SK-N-MC (cell line): ENCODE results near the gene S100G.

ENCODE experiments used
- DNase-seq: peaks from one replicate; pipeline ENCODE4 v3.0.0-alpha.2; 2011; ENCODE audit warnings: low read depth, low spot score
- H3K27ac ChIP-seq: fragments of 200-600 bp; sonication (generic); 2 replicates; pipeline ENCODE4 v1.5.1; 2016; ENCODE audit warnings: mixed run types
- H3K36me3 ChIP-seq: fragments of 200-600 bp; sonication (generic); 2 replicates; pipeline ENCODE4 v1.6.1; 2017; ENCODE audit warnings: antibody characterized with exemption, low read length, mixed read lengths; ENCODE audit not compliant: insufficient read depth
- H3K4me3 ChIP-seq: fragments of 200-600 bp; sonication (generic); 2 replicates; pipeline ENCODE4 v1.5.1; 2016
- H3K9ac ChIP-seq: fragments of 200-600 bp; sonication (generic); 2 replicates; pipeline ENCODE4 v1.8.0; 2017; ENCODE audit warnings: mixed run types, mixed read lengths; ENCODE audit not compliant: insufficient read length
- H3K9me3 ChIP-seq: fragments of 200-600 bp; sonication (generic); 2 replicates; pipeline ENCODE4 v1.6.1; 2017; ENCODE audit warnings: low read depth, mild to moderate bottlenecking, antibody characterized with exemption, low read length, moderate library complexity, mixed read lengths
- EZH2 ChIP-seq: fragments of 200-600 bp; sonication (generic); IDR thresholded peaks from one replicate; pipeline ENCODE4 v1.6.1; 2017; ENCODE audit warnings: antibody characterized with exemption
- FOXP2 ChIP-seq: optimal IDR thresholded peaks from 2 replicates; pipeline ENCODE3; 2011; ENCODE audit warnings: mild to moderate bottlenecking, moderate library complexity; ENCODE audit not compliant: insufficient read depth; ENCODE audit errors: extremely low read length, control extremely low read depth
- POLR2AphosphoS5 ChIP-seq: IDR thresholded peaks from 2 replicates; pipeline ENCODE4 v1.6.1; 2012; ENCODE audit warnings: mild to moderate bottlenecking, low read depth, low read length, borderline replicate concordance

The S100G gene

GRCh38 chrX:16658284-16658683 is 8.3 kb downstream of the S100G start:
- Histone ChIP-seq H3K27ac (no peak overlapping the region), H3K36me3 (no peaks in the 10 kb centered on the region), H3K9me3 (no peaks in the 10 kb centered on the region), H3K4me3 (no peak overlapping the region), H3K9ac (no peak overlapping the region)
- DNase-seq = no peak
- no peak for TF ChIP-seq FOXP2
- no peak for TF ChIP-seq POLR2AphosphoS5
- no peak for TF ChIP-seq EZH2

- Histone ChIP-seq H3K9ac (no peak overlapping the region), H3K4me3 (no peak overlapping the region), H3K9me3 (no peaks in the 10 kb centered on the region), H3K27ac (no peak overlapping the region), H3K36me3 (no peaks in the 10 kb centered on the region)
- TF ChIP-seq EZH2 (no peak), POLR2AphosphoS5 (no peak), FOXP2 (no peak)
- no peak for DNase-seq
Measured at GRCh38 chrX:16659321-16659720, 9.4 kb downstream of the S100G start.

DNA sequence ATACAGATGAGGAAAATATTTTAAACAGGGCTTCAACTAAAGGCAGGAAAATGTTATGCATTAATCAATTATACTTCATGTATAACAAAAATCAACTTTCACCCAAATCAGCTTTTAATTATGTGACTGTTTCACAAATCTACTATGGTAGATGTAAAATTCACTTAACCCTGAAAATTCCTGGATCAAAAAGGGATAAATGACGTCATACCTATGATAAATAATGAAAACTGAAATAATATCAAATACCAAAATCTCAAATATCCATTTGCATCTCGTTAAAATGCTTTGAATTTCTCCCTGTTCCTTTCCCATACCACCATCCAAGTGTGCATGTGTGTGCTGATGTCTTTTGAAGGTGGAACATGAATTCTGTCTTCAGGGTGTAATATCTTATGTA is 11.5 kb downstream of the S100G start:
- H3K9me3 ChIP-seq = no peaks in the 10 kb centered on the region
- no peak overlapping the region for H3K9ac ChIP-seq
- TF ChIP-seq EZH2 (no peak), FOXP2 (no peak), POLR2AphosphoS5 (no peak)
- no peak overlapping the region for H3K4me3 ChIP-seq
- H3K27ac ChIP-seq = no peak overlapping the region
- no peak for DNase-seq
- H3K36me3 ChIP-seq = no peaks in the 10 kb centered on the region

DNA sequence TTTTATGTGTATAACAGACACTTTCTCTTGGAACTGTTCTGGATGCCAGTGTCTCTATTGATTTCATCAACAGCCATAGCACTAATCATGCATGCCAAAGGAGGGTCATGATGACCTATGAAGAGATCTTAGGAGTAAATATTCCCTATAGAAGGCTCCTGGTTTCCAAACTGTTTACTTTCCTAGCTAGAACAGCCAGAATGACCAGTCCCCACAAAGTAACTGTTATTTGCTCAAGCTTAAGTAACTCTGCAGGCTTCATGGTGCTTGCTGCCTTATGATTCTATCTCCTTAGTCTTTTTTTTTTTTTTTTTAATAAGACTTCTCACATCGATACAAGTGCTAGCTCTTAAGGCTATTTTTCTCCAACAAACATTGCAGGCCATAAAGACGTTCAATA is 12.4 kb downstream of the S100G start:
- DNase-seq = no peak
- Histone ChIP-seq H3K36me3 (no peaks in the 10 kb centered on the region), H3K9me3 (no peaks in the 10 kb centered on the region)

DNA sequence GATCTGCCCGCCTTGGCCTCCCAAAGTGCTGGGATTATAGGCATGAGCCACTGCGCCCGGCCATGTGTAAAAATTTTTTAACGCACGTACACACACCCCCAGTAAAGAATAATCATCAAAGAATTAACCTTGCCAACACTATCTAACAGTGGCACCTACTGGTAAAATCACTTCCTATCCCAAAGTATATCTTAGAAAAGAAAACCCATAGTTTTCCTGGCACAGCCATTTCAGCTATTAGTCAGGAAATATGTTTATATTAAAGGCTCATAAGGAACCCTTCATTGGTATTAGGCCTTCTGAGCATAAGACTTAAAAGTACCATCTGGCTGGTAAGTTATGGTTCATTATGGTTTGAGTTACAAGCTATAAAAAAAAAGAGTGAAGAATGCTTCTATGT is 14.1 kb downstream of the S100G start:
- DNase-seq = no peak
- no peak overlapping the region for H3K4me3 ChIP-seq
- no peaks in the 10 kb centered on the region for H3K9me3 ChIP-seq
- TF ChIP-seq EZH2 = no peak
- no peak for TF ChIP-seq POLR2AphosphoS5
- no peak for TF ChIP-seq FOXP2
- no peaks in the 10 kb centered on the region for H3K36me3 ChIP-seq
- no peak overlapping the region for H3K27ac ChIP-seq
- H3K9ac ChIP-seq = no peak overlapping the region

More for the DNA sequence above, 12.4 kb downstream of the S100G start:
- no peak overlapping the region for H3K4me3 ChIP-seq
- H3K27ac ChIP-seq = no peak overlapping the region
- no peak for TF ChIP-seq FOXP2
- no peak for TF ChIP-seq EZH2
- TF ChIP-seq POLR2AphosphoS5 = no peak
- no peak overlapping the region for H3K9ac ChIP-seq

DNA sequence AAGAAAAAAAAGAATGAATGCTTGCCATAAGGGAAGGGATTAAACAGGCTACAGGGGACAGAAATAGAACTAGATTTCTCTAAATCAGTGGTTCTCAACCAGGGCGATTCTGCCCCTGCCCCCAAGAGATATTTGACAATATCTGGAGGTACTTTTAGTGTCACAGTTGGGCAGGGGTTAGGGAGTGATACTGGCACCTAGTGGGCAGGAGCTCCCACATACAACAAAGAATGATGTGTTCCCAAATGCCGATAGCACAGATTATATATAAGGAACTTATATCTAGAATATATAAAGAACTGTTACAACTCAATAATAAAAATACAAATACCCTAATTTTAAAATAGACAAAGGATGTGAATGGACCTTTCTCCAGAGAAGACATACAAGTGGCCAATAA is 14.7 kb downstream of the S100G start:
- TF ChIP-seq POLR2AphosphoS5 = no peak
- no peak for TF ChIP-seq FOXP2
- no peak for TF ChIP-seq EZH2
- Histone ChIP-seq H3K4me3 (no peak overlapping the region), H3K9me3 (no peaks in the 10 kb centered on the region), H3K36me3 (no peaks in the 10 kb centered on the region), H3K9ac (no peak overlapping the region), H3K27ac (no peak overlapping the region)
- DNase-seq = no peak

DNA sequence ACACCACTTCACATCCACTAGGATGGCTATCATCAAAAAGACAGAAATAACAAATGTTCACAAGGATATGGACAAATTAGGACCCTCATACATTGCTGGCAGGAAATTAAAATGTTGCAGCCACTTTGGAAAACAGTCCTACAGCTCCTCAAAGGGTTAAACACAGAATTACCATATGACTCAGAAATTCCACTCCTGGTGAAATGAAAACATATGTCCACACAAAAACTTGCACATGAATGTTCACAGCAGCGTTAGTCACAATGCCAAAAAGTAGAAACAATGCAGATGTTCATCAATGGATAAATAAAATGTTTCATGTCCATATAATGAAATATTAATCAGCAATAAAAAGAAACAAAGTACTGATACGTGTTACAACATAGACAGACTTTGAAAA is 15.1 kb downstream of the S100G start:
- Histone ChIP-seq H3K27ac (no peak overlapping the region), H3K9ac (no peak overlapping the region), H3K36me3 (no peaks in the 10 kb centered on the region), H3K4me3 (no peak overlapping the region), H3K9me3 (no peaks in the 10 kb centered on the region)
- TF ChIP-seq FOXP2 = no peak
- no peak for TF ChIP-seq EZH2
- no peak for TF ChIP-seq POLR2AphosphoS5
- DNase-seq = no peak

DNA sequence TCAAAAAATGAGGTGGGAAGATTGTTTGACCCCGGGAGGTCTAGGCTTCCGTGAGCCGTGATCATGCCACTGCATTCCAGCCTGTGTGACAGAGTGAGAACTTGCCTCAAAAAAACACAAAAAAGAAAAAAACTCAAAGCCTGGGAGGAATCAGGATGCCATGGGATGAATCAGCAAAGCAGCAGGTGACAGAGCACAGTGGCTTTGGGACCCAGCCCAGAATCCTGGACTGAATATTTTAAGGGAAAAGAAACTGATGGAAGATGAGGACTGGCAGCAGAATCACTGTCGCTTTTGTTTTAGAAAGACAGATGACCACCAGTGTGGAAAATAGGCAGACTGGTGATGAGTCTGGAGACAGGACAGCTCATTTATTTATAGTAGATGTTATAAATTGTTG is 16.6 kb downstream of the S100G start:
- no peak for DNase-seq
- Histone ChIP-seq H3K9me3 (no peaks in the 10 kb centered on the region), H3K4me3 (no peak overlapping the region), H3K27ac (no peak overlapping the region), H3K9ac (no peak overlapping the region), H3K36me3 (no peaks in the 10 kb centered on the region)
- TF ChIP-seq EZH2 (no peak), POLR2AphosphoS5 (no peak), FOXP2 (no peak)

DNA sequence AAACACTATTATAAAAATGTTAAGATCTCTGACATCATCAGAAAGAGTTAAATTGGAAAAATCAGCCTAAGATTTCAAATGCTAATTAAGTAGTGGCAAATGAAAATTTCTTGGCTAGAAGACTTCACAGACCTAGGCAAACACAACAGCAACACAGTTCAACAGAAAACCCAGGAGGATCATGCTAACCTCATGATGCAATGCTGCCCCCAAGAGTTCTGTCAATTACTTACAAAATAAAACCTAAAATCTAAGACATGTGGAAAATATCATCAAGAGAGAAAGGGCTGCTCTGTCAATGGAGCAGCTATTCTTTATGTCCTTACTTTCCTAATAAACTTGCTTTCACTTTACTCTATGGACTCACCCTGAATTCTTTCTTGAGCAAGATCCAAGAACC is 21.0 kb downstream of the S100G start:
- no peaks in the 10 kb centered on the region for H3K36me3 ChIP-seq
- TF ChIP-seq FOXP2 (no peak), POLR2AphosphoS5 (no peak), EZH2 (no peak)
- H3K27ac ChIP-seq = no peak overlapping the region
- no peaks in the 10 kb centered on the region for H3K9me3 ChIP-seq
- no peak overlapping the region for H3K9ac ChIP-seq
- peak; percentile 34 for DNase-seq
- H3K4me3 ChIP-seq = no peak overlapping the region

GRCh38 chrX:16678689-16679088 is 28.7 kb downstream of the S100G start:
- Histone ChIP-seq H3K36me3 (no peaks in the 10 kb centered on the region), H3K4me3 (no peak overlapping the region), H3K9me3 (no peaks in the 10 kb centered on the region), H3K9ac (no peak overlapping the region), H3K27ac (no peak overlapping the region)
- no peak for DNase-seq
- no peak for TF ChIP-seq FOXP2
- TF ChIP-seq EZH2 = no peak
- no peak for TF ChIP-seq POLR2AphosphoS5
